Right renal pelvis (tissue), 4 donors: ENCODE results near the gene ASTE1. TPM values are rescaled to one million over a fixed set of nuclear protein-coding genes. Genes with fewer than 3 reads are reported as not detected.
"Not testable (repeated sequence)": the region's sequence is repeated elsewhere in the genome, so short reads cannot be mapped to it uniquely, and the experiment has no call there.

Experiments
- DNase-seq, 4 donors: peaks; one replicate each; pipeline ENCODE4 v3.0.0-alpha.2; 2013; ENCODE audit warnings: low read depth in 4 of 4, low spot score in 3 of 4, missing footprints in 1 of 4
- polyA plus RNA-seq, 4 donors: library from polyadenylated mRNA; unstranded; fragments of 120-200 nt; gene quantifications; one replicate each; pipeline ENCODE4 v1.2.1, GENCODE V29; 2013; ENCODE audit not compliant: insufficient read length in 4 of 4

Gene ASTE1, protein sequence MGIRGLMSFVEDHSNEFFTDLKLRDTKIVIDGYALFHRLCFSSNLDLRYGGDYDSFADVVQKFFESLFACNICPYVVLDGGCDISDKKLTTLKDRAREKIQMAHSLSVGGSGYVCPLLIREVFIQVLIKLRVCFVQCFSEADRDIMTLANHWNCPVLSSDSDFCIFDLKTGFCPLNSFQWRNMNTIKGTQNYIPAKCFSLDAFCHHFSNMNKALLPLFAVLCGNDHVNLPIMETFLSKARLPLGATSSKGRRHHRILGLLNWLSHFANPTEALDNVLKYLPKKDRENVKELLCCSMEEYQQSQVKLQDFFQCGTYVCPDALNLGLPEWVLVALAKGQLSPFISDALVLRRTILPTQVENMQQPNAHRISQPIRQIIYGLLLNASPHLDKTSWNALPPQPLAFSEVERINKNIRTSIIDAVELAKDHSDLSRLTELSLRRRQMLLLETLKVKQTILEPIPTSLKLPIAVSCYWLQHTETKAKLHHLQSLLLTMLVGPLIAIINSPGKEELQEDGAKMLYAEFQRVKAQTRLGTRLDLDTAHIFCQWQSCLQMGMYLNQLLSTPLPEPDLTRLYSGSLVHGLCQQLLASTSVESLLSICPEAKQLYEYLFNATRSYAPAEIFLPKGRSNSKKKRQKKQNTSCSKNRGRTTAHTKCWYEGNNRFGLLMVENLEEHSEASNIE
- 10 to 100 TPM; 12.1 to 17.6 (median 15.0) TPM for polyA plus RNA-seq

DNA sequence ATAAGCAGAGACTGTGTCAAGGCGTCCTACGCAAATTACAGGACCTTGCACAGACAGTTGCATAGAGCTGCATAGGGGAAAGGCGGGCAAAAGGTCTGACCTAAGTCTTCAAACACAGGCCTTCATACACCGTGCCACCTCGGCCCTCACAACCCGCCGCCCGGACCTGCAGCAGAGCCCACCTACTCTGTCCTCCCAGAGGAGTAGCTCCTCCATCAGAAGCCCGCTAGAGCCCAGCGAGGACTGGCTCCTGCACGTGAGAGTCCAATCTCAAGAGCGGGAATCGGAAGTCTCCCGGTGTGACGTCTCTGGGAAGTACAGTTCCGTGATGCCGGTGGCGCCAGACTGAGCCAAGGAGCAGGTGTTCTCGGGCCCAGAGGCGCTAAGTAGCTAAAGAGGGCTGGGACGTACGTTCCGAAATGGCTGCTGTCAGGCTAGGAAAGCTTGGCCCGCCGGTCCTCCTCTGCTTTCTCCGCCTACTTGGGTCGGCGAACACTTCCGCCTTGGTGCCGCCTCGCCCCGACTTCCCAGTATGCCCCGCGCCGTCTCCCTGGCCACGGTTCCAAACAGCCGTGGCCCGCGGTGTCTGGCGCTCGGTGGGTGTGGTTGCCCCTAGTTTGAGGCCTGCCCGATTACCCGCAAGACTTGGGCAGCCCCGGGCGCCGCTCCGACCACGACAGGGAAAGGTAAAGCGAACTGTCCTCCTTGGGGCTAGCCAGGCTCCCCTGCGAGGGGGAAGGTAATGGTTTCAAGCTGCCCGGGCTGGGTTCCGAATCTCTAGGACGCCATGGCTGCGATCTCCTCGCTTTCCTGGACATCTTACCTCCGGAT is at the start of gene ASTE1, which contains the start of gene NEK11:
TSS of gene ASTE1 (minus strand) at position 505 of the 831 bp plus-strand sequence. CDS start 1,519 bp downstream, outside the sequence.
TSS of gene NEK11 (plus strand) at position 557 of the 831 bp plus-strand sequence. CDS start 2,832 bp downstream, outside the sequence.
- peak; percentile 77 to 84 (median 78) for DNase-seq

DNA sequence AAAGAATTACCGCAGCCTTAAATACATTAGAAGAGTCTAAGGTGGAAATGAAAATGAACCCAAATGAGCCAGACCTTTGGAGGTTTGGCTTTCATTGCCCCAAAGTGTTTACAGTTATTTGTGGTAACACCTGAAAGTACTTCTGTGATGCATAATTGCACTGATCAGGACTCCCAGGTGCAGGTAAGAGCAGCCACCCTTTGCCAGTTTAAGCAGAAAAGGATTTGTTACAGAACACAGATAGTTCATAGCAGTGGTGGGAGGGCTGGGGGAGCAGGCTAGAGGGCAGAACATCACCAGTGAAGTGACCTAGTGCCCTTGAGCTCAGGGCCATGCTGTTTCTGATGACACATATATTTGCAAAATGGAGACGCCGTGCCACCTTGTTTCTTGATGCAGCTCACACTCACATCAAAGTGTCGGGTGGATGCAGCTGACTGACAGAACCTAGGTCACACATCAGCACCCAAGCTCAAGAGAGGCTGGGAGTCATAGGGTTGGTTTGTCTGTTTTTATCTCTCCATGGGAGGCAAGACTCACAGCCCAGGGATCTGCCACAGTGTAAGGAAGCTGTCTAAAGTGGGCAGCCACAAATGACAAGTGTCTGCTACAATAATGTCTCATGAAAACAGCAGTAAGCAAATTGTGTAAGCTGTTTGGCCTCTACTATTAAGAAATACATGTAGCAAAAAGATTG is 49.2 kb upstream of the ASTE1 start:
- DNase-seq = no peak

DNA sequence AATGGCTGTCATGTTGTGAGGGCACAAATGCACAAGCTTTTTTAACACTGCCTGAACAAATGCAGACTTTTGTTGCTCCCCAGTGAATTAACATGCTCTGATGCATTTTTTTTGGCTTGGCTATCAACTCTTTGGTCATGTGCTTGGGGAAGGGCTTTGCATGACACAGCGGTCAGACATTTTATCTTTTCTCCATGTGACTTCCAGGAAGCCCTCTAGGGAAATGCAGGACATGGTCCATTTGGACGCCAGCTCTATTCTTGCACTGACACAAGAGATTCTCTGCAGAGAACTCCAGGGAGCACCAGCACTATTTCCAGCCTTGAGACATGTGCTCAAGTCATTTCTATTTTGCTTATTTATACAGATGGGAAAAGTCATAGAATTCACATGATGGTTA is 46.2 kb upstream of the ASTE1 start:
- peak in 2 of 4 donors; percentile 1 to 20 for DNase-seq

DNA sequence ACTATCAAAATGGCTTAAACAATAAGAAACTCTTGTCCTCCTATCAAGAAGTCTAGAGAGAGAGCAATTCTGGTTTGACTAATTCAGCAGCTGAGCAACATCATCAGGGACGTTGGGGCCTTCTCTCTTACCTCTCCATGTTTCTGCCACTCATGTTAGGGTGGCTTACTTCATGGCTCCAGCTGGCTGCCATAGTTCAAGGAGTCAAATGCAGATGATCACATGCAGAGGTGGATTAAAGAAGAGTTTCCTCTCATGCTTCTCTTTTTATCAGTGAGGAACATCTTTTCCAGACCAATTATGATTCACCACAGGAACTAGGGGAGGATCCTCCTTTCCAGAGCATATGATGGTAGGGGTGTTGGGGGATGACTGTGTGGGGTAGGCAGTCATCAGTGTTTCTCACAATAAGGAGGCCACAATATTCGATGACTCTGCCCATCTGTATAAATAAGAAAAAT is 45.5 kb upstream of the ASTE1 start:
- no peak for DNase-seq

DNA sequence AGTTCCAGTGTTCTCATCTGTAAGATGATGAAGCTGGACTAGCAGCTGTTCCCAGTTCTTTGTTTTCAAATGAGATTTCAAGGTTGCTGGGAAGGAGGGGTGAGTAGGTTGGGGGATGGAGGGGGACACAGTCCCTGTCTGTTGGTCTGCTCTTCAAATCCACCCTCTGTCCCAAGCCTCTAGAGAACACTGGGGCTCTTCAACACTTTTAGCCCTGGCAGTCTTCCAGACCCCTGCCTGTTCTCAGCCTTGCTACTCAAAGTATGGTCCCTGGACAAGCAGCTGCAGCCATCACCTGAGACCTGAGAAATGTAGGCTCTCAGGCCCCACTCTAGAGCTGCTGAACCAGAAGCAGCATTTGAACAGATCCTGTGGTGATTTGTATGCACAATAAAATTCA is 41.4 kb upstream of the ASTE1 start:
- DNase-seq = no peak

DNA sequence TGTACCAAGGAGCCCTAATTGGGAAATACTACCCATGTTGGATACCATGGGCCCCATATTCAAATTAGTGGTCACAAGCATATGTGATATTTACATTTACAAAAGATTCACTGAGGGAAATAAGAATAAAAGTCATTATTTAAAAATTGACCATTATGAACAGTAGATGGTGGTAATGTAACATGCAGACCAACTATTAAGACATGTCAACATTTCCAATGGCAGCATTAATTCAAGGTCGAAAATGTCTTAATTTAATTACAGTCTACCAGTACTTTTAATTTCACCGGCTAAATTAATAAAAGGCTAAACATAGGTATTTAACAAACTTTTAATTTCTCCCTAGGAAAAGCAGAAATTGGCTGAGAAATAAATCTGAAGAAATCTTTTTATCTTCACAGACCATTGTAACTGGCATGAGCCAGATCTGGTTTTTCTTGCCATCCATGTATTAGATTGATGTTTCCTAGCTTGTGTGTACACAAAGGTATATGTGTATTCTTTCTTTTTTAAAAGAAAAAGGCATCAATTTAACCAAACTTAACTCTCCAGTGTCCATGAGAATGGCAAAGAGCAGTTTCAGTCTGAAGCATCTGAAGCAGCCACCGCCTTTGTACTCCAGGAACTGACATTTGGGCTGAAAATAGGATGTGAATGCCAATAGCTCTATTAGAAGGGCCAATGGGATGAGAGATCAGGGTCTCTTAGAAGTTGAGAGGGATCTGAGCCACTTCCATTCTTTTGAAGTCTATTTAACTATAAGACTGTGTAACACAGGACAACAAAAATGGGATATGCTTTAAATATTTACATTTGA is 26.6 kb upstream of the ASTE1 start:
- no peak for DNase-seq

DNA sequence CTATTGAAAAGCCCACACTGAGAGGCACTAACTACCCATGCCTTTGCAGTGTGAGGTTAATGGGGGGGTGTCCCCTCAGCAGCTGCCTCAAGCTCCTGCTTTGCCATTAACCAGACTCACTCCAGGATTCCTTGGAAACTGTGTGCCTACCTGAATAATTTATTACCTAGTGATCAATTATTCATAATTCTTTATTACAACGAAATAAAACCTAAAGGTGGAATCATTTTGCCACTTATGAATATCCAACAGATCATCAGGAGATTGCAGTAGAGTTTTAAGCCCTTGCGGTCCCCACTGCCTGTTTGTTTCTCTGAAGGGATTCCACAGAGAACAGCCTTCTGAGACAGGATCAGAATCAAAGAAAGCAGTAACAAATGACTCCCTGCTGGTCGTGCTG is 23.4 kb upstream of the ASTE1 start:
- no peak for DNase-seq

DNA sequence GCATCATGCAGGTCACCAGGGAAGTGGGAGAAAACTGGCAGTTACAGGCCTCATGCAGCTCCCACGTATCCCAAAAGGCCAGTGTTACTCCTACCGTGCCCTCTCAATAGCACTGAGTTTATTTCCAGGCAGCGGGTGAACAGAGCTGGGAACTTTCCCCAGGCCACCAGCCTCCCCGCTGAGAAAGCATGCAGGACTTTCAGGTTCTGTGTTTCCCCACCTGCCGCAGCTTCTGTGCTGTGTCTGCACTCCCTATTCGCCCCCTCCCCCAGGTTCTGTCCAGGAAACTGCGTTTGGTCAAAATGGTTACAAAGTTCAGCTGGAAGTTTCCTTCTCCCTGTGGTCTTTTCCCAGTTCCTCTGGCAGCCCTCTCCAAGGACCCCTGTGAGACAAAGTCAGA is 21.4 kb upstream of the ASTE1 start:
- DNase-seq = no peak

DNA sequence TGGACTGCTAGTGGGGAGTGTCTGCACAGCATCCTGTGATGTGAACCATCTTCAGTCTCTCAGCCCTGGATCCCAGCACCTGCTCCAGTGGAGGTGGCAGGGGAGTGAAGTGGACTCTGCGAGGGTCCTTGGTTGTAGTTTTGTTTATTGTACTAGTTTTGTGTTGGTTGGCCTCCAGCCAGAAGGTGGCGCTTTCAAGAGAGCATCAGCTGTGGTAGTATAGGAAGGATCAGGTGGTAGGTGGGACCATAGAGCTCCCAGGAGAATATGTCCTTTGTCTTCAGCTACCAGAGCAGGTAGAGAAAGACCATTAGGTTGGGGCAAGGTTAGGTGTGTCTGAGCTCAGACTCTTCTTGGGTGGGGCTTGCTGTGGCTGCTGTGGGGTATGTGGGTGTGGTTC is 21.0 kb upstream of the ASTE1 start:
- no peak for DNase-seq

DNA sequence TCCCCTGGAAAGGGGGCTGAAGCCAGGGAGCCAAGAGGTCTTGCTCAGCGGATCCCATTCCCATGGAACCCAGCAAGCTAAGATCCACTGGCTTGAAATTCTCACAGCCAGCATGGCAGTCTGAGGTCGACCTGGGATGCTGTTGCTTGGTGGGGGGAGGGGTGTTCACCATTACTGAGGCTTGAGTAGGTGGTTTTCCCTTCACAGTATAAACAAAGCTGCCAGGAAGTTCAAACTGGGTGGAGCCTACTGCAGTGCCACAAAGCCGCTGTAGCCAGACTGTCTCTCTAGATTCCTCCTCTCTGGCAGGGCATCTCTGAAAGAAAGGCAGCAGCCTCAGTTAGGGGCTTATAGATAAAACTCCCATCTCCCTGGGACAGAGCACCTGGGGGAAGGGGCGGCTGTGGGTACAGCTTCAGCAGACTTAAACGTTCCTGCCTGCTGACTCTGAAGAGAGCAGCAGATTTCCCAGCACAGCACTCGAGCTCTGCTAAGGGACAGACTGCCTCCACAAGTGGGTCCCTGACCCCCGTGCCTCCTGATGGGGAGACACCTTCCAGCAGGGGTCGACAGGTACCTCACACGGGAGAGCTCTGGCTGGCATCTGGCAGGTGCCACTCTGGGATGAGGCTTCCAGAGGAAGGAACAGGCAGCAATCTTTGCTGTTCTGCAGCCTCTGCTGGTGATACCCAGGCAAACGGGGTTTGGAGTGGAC is 15.8 kb upstream of the ASTE1 start:
- not testable (repeated sequence) for DNase-seq

DNA sequence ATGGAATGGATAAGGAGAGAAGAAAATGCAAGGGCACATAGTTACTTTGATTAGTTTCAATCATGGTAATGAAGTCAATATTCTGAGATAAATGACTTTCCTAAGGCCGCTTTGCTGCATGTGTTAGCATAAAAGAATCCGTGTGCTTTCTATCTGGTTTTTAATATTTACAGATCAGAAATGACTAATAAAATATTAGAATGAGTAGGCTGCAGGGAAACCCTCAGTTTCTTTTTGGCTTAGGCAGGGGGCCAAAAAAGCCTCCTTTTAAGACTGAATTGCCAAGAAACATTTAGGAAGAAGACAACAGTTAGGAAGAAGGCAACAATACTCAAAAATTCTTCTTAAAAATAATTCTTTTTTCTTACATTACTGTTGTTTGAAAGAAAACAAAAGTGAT is 11.7 kb upstream of the ASTE1 start:
- no peak for DNase-seq

DNA sequence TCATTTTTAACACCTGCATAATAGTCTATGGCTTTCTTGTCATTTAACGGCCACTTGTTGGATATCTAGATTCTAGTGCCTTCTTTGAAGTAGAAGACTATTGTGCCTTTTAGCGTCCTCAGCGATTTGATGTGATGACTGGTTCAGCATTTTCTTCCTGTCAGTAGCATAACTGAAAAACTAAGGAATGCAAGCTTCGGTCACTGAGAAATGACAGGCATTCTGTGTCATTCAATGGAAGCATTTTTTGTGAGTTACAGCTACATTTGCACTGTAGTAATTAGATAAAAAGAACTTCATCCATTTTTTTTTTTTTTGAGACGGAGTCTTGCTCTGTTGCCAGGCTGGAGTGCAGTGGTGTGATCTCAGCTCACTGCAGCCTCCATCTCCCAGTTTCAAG is 10.4 kb upstream of the ASTE1 start:
- no peak for DNase-seq

DNA sequence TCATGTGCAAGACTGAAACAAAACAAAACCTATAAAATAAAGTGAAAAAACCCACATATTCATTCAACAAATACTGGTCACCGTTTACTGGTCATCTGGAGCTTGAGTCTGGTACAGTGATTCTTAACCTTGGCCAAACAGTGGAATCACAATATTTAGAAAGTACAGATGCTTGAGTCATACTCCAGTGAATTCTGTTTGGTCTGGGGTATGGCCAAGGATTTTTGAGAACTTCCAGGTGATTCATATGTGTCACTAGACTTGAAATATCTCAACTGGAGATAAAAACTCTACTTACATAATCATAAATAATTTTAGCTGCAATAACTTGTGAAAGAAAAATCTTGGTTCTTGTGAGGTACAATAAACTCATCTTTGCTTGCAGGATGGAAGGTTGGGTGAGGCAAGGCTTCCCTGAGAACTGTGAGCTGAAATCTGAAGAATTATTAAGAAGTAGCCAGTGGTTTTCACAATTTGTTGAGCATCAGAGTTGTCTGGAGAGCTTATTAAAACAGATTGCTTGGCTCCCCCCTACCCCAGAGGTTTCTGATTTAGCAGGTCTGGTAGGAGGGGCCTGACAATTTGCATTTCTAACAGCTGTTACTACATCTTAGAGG is 9.7 kb upstream of the ASTE1 start:
- no peak for DNase-seq

DNA sequence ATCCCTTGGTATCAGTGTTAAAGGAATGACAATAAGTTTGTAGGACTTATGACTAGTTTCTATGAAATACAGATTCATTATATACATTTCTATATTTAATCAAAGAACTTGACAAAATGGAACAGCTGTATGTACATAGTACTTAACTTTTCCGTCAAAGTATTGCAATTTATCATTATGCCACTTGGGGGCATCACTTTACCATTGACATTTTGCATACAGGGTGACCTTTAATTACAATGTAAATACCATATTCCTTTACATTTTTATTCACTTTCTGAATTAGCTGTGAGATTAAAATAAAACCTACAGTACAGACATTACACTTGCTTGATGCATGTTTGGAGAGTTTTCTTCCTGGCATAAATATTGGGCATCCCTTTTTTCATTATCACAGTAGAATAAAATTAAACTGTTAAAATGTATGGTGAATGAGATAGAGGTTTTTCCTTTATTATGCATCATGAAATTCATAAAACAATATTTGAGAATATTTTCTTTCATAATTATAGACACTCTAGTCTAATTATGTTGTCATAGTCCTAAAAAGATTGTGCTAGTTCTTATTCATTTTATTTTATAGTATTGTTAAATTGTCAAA is 7.0 kb upstream of the ASTE1 start:
- DNase-seq = peak in 3 of 4 donors; percentile 20 to 31 (median 25)

DNA sequence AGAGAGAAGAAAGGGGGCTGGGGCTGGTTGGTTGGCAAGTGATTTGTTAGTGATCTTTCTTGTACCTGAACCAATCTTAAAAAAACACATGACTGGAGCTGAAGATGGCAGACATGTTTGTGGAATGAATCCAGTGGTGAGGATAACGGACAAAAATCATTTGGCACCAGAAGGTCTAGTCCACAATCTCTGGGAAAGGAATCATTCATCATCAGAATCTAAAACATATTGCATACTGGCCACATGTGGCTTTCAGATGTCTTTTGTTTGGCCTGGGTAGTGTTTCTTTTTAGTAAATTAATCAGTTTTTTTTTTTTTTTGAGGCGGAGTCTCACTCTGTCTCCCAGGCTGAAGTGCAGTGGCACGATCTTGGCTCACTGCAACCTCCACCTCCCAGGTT is 5.0 kb upstream of the ASTE1 start:
- DNase-seq = no peak

DNA sequence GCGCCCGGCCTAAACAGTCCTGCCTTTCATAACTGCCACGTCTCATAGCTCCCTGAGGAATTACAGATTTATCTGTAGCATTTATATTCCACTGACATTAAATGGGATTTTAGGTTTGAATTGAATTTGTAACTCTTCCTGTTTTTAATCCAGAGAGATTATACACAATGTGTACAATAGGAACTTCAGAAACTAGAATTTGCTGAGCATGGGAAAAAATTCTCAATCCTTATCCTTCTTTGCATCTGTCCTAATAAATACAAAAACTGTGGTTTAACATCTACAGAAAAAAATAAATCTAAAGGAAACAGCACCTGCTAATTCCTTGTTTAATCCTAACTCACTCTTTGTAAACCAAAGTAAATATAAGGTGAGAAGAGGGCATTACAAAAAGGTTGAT is 2.2 kb upstream of the ASTE1 start:
- no peak for DNase-seq

DNA sequence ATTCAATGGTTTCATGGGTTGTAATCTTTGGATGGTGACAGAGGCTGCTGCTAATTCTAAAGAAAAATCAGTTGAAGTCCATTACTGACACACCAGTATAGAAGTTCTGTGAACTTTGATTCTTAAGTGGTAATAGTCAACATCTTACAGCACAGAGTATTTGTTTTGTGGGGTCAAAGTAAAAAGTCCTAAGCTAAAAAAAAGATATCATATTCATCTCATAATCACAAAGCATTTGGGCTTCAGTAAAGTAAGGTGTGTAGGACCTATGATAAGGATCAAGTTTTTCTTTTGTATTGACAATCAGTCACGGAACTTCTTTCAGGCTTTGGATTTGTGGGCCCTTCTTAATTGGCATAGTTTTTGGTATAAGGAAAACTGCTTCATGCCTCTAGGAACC is 1.1 kb downstream of the ASTE1 start:
- DNase-seq = no peak

DNA sequence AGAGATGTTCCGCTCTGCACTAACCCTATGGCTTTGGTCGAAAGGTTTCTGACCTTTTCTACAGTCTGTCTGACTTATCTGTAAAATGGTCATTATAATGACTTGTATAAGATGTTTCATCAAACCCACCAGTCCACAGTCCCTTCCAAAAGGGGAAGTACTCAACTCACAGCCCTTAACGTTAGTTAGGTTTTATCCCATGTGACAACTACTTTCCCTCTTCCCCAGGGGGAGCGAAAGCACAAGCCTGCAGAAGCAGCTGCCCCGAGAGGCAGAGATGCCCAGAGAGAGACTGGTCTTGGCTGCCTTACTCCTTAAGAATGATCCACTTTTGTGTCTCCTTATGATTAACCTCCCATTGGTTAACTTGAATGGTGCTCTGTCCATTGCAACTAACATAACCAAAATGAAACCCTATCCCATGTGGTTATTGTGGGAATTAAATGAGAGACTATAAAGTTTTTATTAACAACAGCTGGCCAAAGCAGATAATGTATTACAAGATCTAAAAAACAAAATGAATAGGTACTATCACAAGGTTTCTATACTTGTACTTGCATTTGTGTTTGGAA is 6.4 kb downstream of the ASTE1 start:
- DNase-seq = no peak
